HG02852 (cell line): Measurements from ENCODE around the gene TMEM8B.
A peak's percentile ranks its signal among the peaks of the same experiment; 100 is the strongest.

Experiments
- ATAC-seq: cut with Tn5 transposase; IDR thresholded peaks from one replicate; pipeline ENCODE4 v1.9.1; 2021; ENCODE audit warnings: mild to moderate bottlenecking, moderate library complexity; ENCODE audit not compliant: unreplicated experiment

The TMEM8B gene

GRCh38 chr9:35836595-35836994 lies 7.6 kb downstream of the TMEM8B start:
- ATAC-seq = no peak

- no peak for ATAC-seq
These were observed 10.9 kb downstream of the TMEM8B start for GRCh38 chr9:35839926-35840325.

- ATAC-seq = no peak
These were observed 12.0 kb downstream of the TMEM8B start for GRCh38 chr9:35840881-35841644.

DNA sequence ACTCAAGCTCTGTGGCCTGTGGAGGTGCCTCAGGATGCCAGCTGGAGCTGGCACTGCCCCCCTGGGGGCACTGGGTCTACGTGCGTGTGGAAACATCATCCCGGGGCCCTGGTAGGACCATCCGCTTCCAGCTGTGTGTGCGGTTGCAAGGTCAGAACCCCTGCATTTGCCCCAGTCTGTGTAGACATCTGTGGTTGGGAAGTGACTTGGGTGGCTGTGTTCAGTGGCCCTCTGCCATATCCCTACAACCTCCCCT lies 12.5 kb downstream of the TMEM8B start:
- no peak for ATAC-seq

DNA sequence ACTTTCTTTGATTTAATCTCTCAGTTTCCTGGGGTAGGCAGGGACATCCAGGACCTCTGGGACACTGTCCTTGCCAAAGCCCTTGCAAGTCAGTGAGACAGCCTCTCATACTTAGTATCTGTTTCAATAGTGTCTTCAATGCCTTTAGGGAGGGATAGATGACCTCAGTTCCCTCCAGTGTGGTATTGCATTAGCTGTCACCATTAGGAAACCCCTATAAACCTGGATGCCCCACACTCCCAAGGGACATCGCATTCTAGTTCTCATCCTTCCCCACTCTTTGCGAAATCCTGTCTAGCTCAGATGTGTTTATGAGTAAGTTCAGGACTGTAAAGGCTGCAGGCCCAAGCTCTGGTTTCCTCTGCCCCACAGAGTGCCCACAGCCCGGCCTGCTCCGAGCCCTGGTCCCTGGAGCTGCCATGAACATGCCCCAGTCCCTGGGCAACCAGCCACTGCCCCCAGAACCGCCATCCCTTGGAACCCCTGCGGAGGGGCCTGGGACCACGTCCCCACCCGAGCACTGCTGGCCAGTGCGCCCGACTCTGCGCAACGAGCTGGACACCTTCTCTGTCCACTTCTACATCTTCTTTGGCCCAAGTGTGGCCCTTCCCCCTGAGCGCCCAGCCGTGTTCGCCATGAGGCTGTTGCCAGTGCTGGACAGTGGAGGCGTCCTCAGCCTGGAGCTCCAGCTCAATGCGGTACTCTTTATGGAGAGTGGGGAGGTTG lies 13.2 kb downstream of the TMEM8B start:
- ATAC-seq = no peak

- peak; percentile 67 for ATAC-seq
These were observed 13.8 kb downstream of the TMEM8B start for GRCh38 chr9:35842795-35843194.

DNA sequence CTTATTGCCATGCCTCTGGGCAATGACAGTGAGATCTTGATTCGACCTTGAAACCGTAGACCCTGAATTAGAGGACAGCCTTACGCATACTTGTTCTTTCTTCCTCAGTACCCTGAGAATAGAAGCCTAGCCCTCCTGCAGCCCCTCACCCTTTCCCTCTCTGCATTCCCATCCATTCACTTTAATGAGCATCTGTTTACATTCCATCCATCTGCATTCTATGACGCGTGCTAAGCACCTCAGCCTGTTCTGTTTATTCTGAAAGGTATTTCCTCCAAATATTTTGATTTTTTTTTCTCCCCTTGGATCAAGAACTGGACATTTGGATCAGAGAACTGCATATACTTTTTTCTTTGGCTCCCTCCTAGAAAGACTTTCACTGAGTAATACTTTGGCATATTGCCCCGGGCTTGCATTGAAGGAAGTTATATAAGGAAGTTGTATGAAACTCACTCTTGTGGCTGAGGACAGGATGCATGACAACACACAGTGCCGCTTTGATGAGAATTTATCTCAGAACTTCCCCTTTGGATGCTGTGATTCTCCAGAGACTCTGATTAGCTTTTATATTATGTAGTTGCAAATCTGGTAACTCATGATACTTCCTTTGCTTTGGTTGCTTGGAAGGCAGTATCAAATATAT lies 15.7 kb downstream of the TMEM8B start:
- no peak for ATAC-seq

GRCh38 chr9:35845824-35846771 lies 17.1 kb downstream of the TMEM8B start:
- ATAC-seq = no peak

DNA sequence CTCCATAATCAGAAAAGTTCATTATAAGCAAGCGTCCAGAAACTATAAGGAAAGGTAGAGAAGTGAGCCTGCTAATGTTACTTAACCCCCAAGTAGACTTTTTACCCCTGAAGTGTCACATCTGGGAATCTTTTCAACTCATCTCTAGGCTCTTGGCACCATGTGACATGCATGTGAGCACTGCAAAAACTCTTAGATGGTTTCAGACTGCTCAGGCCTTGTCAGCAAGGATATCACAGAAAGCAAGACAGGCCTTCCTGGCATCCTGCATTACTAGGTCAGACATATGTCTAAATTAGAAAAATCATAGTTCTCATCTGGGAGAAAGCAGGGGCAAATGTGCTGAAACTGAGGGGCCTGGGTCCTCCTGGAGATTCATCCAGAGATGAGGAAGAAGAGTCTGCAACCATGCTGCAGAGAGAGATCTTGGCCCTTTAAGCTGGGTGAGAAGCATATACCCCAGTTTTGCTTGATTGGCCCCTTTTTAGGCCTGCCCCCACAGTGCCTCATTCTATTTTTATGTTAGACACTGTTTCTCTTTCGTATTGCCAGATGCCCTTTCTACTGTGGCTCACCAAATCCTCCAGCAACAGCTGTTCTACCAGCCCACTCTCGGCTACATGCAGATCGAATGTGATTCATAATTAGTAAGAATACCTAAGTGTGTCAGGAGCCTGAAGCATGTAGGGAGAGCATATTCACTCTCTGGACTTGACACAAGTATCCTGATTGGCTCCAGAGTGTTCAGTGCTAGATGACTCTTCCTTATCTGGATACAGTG lies 19.0 kb downstream of the TMEM8B start:
- ATAC-seq = peak; percentile 89

DNA sequence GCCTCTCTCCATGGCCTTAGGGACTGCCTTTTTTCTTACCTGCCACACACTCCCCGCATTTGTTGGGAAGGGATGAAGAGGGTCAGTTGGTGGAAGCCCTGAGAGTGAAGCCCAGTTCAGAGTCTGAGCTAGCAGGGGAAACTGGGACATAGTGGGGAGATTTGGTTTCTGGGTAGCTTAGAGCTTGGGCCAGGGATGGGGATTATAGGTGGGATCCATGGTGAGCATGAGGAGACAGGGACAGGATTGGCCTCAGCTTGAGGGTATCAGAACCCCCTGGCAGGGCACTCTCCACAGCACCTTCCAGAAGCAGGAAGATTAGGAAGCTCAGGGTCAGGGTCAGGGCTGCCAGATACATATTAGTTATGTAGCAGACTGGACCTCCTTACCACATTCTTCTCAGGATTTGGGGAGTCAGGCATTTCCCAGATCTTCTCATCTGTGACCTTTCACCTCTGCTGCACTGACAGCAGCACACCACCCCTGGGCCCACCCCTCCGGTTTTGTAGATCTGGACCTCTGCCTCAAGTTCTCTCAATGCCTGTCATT lies 23.3 kb downstream of the TMEM8B start:
- ATAC-seq = no peak

DNA sequence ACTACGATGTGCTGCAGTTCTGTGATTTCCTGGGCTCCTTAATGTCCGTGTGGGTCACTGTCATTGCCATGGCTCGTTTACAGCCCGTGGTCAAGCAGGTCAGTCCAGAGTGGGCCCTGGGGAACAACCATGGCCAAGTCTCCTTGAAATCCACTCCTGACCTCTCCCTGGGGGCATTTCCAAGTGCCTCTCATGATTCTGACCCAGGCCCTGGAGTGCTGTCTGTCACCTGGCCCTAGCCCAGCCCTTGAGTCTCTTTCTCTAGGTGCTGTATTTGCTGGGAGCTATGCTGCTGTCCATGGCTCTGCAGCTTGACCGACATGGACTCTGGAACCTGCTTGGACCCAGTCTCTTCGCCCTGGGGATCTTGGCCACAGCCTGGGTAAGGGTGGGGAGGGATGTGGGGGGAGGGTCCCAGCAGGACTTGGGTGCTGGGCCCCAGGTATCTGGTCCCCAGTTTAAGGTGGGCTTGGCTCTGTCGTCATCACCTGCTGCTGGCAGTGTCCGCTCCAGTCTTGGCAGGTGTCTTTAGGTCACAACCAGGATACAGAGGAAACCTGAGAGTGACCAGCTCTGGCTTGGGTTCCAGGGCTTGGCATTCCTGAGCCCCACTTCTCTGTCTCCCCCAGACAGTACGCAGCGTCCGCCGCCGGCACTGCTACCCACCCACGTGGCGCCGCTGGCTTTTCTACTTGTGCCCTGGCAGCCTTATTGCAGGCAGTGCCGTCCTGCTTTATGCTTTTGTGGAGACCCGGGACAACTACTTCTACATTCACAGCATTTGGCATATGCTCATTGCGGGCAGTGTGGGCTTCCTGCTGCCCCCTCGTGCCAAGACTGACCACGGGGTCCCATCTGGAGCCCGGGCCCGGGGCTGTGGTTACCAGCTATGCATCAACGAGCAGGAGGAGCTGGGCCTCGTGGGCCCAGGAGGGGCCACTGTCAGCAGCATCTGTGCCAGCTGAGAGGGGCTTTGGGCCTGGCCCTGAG lies 24.1 kb downstream of the TMEM8B start:
- ATAC-seq = no peak

DNA sequence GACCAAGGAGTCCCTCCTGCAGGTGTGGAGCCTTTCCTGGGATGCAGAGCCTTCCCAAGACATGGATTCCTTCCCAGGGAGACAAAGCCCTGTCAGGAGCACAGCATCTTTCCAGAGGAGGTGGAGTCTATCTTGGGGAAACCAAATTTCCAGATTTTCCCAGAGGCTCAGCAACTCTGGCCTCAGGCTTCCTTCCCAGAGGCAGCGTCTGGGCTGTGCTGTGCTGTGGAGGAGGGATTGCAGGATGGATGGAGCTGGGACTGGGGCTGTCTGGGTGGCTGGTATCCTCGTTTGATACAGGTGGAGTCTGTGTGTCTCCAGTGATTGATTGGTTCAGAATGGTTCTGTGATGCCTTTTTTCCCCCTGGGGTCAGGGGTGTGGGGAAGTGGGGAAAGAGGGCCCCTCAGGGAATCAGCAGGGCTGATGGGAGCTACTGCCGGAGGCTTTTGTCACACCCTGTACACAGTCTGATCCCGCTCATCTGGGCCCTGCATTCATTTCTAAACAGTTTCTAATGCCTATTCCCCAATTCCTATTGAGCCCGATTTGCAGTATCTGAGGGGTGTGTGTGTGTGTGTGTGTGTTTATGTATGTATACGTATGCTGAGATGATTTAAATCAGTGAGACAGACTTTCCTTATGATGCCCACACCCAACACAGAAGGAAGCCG lies 25.2 kb downstream of the TMEM8B start:
- ATAC-seq = no peak

- ATAC-seq = no peak
These were observed 27.2 kb downstream of the TMEM8B start for GRCh38 chr9:35856206-35856605.

- ATAC-seq = no peak
These were observed 27.9 kb downstream of the TMEM8B start for GRCh38 chr9:35856882-35857281.

- ATAC-seq = no peak
These were observed 29.4 kb downstream of the TMEM8B start for GRCh38 chr9:35858458-35858857.

DNA sequence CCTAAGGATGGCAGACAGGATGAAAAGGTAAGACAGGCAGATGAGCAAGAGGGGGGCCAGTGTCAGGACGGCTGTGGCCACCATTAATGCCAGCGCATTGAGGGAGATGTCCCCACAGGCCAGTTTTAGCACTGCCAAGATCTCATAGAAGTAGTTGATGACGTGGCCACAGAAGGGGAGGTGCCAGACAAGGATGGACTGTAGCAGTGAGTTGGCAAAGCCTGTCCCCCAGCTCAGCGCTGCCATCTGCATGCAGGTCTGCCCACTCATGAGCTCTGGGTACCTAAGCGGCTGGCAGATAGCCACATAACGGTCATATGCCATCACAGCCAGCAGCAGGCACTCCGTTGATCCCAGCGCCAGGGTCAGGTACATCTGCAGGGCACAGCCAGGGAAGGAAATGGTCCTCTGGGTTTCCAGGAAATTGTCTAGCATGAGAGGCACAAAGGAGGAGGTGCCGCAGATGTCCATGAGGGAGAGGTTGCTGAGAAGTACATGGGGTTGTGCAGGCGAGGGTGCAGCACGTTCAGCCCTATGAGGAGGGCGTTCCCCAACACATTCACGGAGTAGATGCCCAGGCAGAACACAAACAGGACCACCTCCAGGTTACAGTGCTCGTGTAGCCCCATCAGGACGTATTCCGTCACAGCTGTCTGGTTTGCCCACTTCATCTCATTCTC lies 30.4 kb downstream of the TMEM8B start:
- no peak for ATAC-seq

DNA sequence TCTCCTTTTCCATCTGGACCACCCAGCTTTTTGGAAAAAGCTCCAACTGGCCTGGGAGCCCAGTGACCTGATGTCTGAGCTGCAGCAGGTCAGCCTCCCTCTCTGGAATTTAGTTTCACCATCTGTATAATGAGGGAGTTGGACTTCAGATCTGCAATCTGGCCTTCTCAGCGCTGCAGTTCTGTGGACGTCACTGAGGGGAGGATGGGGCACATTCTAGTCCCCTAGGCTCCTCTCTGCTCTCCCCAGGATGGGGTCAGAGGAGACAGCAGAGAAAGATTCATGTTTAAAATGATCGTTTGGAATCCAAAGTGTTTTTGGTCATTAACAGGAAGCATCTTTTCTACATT lies 30.9 kb downstream of the TMEM8B start:
- no peak for ATAC-seq
